Lower lobe of right lung (tissue), 2 donors: Measurements from ENCODE around the gene SMC6. TPM values are rescaled to one million over a fixed set of nuclear protein-coding genes. Genes with fewer than 3 reads are reported as not detected.

Experiments used
- ATAC-seq, 2 donors: fragments of 200-7000 bp; cut with Tn5 transposase; one replicate each; pipeline ENCODE4 v1.9.1; 2020 to 2022; ENCODE audit warnings: mild to moderate bottlenecking in 2 of 2, moderate library complexity in 2 of 2
- DNase-seq: peaks from one replicate; pipeline ENCODE4 v3.0.0-alpha.2; 2020
- H3K27ac ChIP-seq: fragments of 200-600 bp; one replicate; pipeline ENCODE4 v1.8.0; 2022
- H3K27me3 ChIP-seq: fragments of 200-600 bp; one replicate; pipeline ENCODE4 v1.8.0; 2022; ENCODE audit warnings: low read depth
- H3K36me3 ChIP-seq: fragments of 200-600 bp; one replicate; pipeline ENCODE4 v1.8.0; 2022; ENCODE audit warnings: mild to moderate bottlenecking
- H3K4me1 ChIP-seq: fragments of 200-600 bp; one replicate; pipeline ENCODE4 v1.8.0; 2022
- H3K4me3 ChIP-seq: fragments of 200-600 bp; one replicate; pipeline ENCODE4 v1.8.0; 2022; ENCODE audit warnings: mild to moderate bottlenecking
- H3K9me3 ChIP-seq: fragments of 200-600 bp; one replicate; pipeline ENCODE4 v1.8.0; 2022
- intact Hi-C: fragments of 100-400 bp; cut with DNase I; formaldehyde crosslinking; loops from one replicate; pipeline ENCODE4 v1.11.0; 2022
- total RNA-seq: library from RNA; stranded (reverse); fragmentation: NEBNext Ultra II Directional; extraction: Animal tissue kit (Norgen Biotek cat#: 25700); gene quantifications from one replicate; pipeline ENCODE4 v1.2.1, GENCODE V29; 2021
- TF ChIP-seq, protein P1 (sequence below): fragments of 200-600 bp; IDR thresholded peaks from one replicate; pipeline ENCODE4 v1.8.0; 2022; ENCODE audit warnings: antibody characterized with exemption, mild to moderate bottlenecking
- donor health status: DM: no; HTN: yes; CAD: no; lungs with severe emphysema.

SMC6 gene
- total RNA-seq, 1 donor from 2014 or later: 15.0 TPM

DNA sequence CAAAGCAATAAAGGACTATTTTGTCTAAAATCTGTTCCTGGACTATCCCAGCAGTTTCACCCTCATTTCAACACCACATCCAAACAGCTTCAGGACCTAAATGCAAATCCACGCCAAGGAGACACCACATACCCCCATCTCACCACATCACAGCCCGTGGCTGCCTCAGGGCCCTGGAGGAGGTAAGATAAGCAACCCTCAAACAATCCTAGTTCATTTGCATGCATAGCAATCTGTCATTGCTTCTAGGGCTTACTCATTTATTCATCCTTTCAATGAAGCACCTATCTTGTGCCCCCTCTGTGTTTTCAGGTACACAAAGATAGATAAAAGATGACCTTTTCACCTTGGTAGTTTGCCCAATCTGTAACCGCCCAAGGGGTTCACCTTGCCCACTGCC, 126.6 kb downstream of the SMC6 start:
- intact Hi-C loops: no loop called here
- no peaks in the 10 kb centered on the region for H3K36me3 ChIP-seq
- DNase-seq: no peak
- H3K27ac ChIP-seq: no peak overlapping the region
- ATAC-seq: no peak
- TF ChIP-seq, protein P1, sequence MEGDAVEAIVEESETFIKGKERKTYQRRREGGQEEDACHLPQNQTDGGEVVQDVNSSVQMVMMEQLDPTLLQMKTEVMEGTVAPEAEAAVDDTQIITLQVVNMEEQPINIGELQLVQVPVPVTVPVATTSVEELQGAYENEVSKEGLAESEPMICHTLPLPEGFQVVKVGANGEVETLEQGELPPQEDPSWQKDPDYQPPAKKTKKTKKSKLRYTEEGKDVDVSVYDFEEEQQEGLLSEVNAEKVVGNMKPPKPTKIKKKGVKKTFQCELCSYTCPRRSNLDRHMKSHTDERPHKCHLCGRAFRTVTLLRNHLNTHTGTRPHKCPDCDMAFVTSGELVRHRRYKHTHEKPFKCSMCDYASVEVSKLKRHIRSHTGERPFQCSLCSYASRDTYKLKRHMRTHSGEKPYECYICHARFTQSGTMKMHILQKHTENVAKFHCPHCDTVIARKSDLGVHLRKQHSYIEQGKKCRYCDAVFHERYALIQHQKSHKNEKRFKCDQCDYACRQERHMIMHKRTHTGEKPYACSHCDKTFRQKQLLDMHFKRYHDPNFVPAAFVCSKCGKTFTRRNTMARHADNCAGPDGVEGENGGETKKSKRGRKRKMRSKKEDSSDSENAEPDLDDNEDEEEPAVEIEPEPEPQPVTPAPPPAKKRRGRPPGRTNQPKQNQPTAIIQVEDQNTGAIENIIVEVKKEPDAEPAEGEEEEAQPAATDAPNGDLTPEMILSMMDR: no peak
- H3K4me1 ChIP-seq: no peaks in the 10 kb centered on the region
- no peaks in the 10 kb centered on the region for H3K27me3 ChIP-seq
- no peaks in the 10 kb centered on the region for H3K9me3 ChIP-seq
- H3K4me3 ChIP-seq: no peak overlapping the region

DNA sequence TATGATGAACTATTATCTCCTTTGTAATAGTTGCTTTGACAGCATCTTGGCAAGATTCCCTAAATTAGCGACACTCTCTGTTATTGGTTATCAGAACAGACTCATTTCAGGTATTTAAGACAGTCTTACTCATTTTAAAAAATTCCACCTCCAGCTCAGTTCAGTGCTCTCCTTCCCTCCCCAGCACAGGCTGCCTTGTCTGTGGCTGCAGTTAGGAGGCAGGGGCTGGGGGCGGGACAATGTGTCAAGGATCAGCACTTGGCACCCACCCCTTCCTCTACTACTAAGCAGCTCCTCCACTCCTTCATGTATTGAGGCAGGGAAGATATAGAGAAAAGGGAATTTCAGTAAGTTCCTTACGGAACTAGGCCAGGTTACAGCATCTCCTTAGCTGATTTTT, 128.2 kb downstream of the SMC6 start:
- Histone ChIP-seq H3K36me3 (no peaks in the 10 kb centered on the region), H3K27me3 (no peaks in the 10 kb centered on the region), H3K9me3 (no peaks in the 10 kb centered on the region), H3K4me3 (no peak overlapping the region), H3K4me1 (no peaks in the 10 kb centered on the region), H3K27ac (no peak overlapping the region)
- intact Hi-C loops: no loop called here
- DNase-seq (no peak), ATAC-seq (no peak)
- TF ChIP-seq, protein P1: no peak

DNA sequence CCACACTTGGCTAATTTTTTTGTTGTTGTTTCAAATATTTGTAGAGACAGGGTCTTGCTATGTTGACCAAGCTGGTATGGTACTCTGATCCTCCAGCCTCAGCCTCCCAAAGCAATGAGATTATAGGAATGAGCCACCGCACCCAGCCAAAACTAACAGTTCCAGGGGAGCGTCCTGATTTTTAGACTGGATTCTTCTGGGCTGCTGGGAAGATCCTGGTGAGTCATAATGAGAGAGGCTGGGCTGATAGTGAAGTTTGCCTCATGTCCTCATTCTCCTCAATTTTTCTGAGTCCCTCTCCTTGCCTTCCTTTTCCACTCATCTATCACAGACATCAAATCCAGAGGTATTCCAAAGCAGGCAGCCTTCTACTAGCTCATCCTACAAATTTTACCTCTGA, 131.8 kb downstream of the SMC6 start:
- Histone ChIP-seq H3K4me3 (no peak overlapping the region), H3K9me3 (no peaks in the 10 kb centered on the region), H3K36me3 (no peaks in the 10 kb centered on the region), H3K27me3 (no peaks in the 10 kb centered on the region), H3K27ac (no peak overlapping the region), H3K4me1 (no peaks in the 10 kb centered on the region)
- TF ChIP-seq, protein P1: no peak
- intact Hi-C loops: no loop called here
- DNase-seq (no peak), ATAC-seq (no peak)

DNA sequence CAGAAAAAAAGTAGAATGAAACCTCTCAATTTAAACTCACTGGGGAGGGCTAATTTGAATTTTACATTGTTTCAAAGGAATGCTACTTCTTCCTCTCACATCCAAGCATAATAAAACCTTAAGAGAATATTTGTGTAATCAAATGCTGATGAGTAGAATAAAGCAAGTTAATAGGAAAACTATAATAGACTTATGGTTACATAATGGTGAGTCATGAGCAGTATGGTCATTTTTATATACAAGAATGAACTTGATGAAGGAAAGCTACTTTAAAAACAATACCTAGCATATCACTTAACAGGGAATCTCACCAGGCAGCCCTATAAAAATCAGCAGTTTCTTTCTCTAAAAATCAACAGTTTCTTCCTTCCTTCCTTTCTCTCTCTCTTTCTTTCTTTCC, 132.8 kb downstream of the SMC6 start:
- H3K27me3 ChIP-seq: no peaks in the 10 kb centered on the region
- no peaks in the 10 kb centered on the region for H3K36me3 ChIP-seq
- TF ChIP-seq, protein P1: no peak
- no peak overlapping the region for H3K4me3 ChIP-seq
- H3K4me1 ChIP-seq: no peaks in the 10 kb centered on the region
- no peaks in the 10 kb centered on the region for H3K9me3 ChIP-seq
- intact Hi-C loops: no loop called here
- H3K27ac ChIP-seq: no peak overlapping the region
- ATAC-seq: no peak
- DNase-seq: no peak

DNA sequence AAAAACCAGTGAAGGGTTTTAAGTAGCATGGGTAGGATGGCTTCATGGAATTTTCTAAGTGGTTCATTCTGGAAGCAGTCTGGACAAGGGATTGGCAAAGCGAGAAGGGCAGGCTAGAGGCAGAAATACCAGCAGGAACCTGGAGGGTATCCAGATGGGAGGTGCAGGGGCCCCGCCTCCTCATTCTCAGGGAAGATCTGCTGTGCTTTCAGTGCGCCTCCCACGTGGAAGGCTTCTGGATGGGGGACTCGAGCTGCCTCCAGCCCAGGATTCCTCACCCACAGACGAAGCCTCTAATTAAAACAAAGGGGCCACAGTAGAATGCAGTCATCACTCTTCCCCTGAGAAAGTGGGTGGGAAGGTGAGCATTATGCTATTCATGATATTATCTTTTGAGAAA, 133.3 kb downstream of the SMC6 start:
- Histone ChIP-seq H3K27ac (no peak overlapping the region), H3K36me3 (no peaks in the 10 kb centered on the region), H3K4me3 (no peak overlapping the region), H3K27me3 (no peaks in the 10 kb centered on the region), H3K9me3 (no peaks in the 10 kb centered on the region), H3K4me1 (no peaks in the 10 kb centered on the region)
- ATAC-seq (peak in 1 of 2 donors; percentile 9), DNase-seq (no peak)
- intact Hi-C loops: no loop called here
- TF ChIP-seq, protein P1: no peak

DNA sequence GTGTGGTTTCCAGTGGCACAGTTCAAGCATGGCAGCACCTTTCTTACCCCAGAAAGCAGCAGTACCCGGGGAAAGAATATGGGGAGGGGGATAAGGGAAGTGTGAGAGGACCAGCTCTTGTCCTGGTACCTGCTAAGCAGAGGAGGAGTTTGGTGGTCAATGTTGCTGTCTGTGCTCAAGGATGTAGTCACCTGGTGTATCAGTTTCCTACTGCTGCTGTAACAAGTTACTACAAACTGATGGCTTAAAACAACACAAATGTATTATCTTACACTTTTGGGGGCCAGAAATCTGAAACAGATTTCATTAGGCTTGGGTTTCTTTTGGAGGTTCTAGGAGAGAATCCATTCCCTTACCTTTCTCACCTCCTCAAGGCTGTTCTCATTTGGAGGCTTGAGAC, 135.7 kb downstream of the SMC6 start:
- H3K27ac ChIP-seq: no peak overlapping the region
- DNase-seq: no peak
- intact Hi-C loops: no loop called here
- H3K36me3 ChIP-seq: no peaks in the 10 kb centered on the region
- H3K4me3 ChIP-seq: no peak overlapping the region
- no peaks in the 10 kb centered on the region for H3K4me1 ChIP-seq
- TF ChIP-seq, protein P1: no peak
- no peak for ATAC-seq
- H3K27me3 ChIP-seq: no peaks in the 10 kb centered on the region
- H3K9me3 ChIP-seq: no peaks in the 10 kb centered on the region
